ENCODE results near the gene USP32.

USP32 gene

GRCh38 chr17:60165223-60165622, 226.7 kb downstream of the USP32 start:
- no peak for DNase-seq (ENCODE audit: low read depth)
- H3K4me3 ChIP-seq (replicated peaks; ENCODE audit: low read depth, low read length): no peak overlapping the region
- TF ChIP-seq CTCF (IDR thresholded peaks at IDR 0.05; ENCODE audit: low read length, missing control alignments): no peak

GRCh38 chr17:60164697-60165096, 227.2 kb downstream of the USP32 start:
- no peak overlapping the region for H3K4me3 ChIP-seq (replicated peaks; ENCODE audit: low read depth, low read length)
- no peak for DNase-seq (ENCODE audit: low read depth)
- no peak for TF ChIP-seq CTCF (IDR thresholded peaks at IDR 0.05; ENCODE audit: low read length, missing control alignments)

- no peak for DNase-seq (ENCODE audit: low read depth)
- no peak overlapping the region for H3K4me3 ChIP-seq (replicated peaks; ENCODE audit: low read depth, low read length)
- TF ChIP-seq CTCF (IDR thresholded peaks at IDR 0.05; ENCODE audit: low read length, missing control alignments): no peak
These were observed 227.8 kb downstream of the USP32 start for GRCh38 chr17:60164164-60164563.

- no peak overlapping the region for H3K4me3 ChIP-seq (replicated peaks; ENCODE audit: low read depth, low read length)
- peak; percentile 9 for TF ChIP-seq CTCF (IDR thresholded peaks at IDR 0.05; ENCODE audit: low read length, missing control alignments)
- no peak for DNase-seq (ENCODE audit: low read depth)
These were observed 228.7 kb downstream of the USP32 start for GRCh38 chr17:60163108-60163784.

- no peak for DNase-seq (ENCODE audit: low read depth)
- H3K4me3 ChIP-seq (replicated peaks; ENCODE audit: low read depth, low read length): no peak overlapping the region
- no peak for TF ChIP-seq CTCF (IDR thresholded peaks at IDR 0.05; ENCODE audit: low read length, missing control alignments)
These were observed 230.2 kb downstream of the USP32 start for GRCh38 chr17:60161598-60162330.

GRCh38 chr17:60160829-60161501, 231.0 kb downstream of the USP32 start:
- no peak for DNase-seq (ENCODE audit: low read depth)
- no peak for TF ChIP-seq CTCF (IDR thresholded peaks at IDR 0.05; ENCODE audit: low read length, missing control alignments)

More at GRCh38 chr17:60160829-60161501, 231.0 kb downstream of the USP32 start:
- H3K4me3 ChIP-seq (replicated peaks; ENCODE audit: low read depth, low read length): no peak overlapping the region
